Thoracic aorta (tissue), 2 donors: ENCODE results near the gene PLAA. TPM values are rescaled to one million over a fixed set of nuclear protein-coding genes. Genes with fewer than 3 reads are reported as not detected.
"Not testable (repeated sequence)": the region's sequence is repeated elsewhere in the genome, so short reads cannot be mapped to it uniquely, and the experiment has no call there.

Experiments used
- ATAC-seq: fragments of 150-250 bp; one replicate; pipeline ENCODE4 v1.8.0; 2017; ENCODE audit warnings: low read depth; ENCODE audit not compliant: insufficient number of reproducible peaks, low FRiP score
- DNase-seq: peaks from one replicate; pipeline ENCODE4 v3.0.0-alpha.2; 2020; ENCODE audit warnings: low spot score
- H3K27ac ChIP-seq, 2 donors: fragments of 200-600 bp; sonication (generic); 1 replicate in 1 of 2; 2 replicates in 1 of 2; pipeline ENCODE4 v1.5.1; 2016; ENCODE audit warnings: mild to moderate bottlenecking in 2 of 2, moderate library complexity in 2 of 2
- H3K27me3 ChIP-seq: fragments of 200-600 bp; sonication (generic); replicated peaks from 2 replicates; pipeline ENCODE4 v1.6.0; 2016; ENCODE audit warnings: mild to moderate bottlenecking; ENCODE audit not compliant: insufficient read depth
- H3K36me3 ChIP-seq: fragments of 200-600 bp; sonication (generic); one replicate; pipeline ENCODE4 v1.5.1; 2016
- H3K4me1 ChIP-seq, 2 donors: fragments of 200-600 bp; sonication (generic); 1 replicate in 1 of 2; 2 replicates in 1 of 2; pipeline versions ENCODE4 v1.5.1 to v1.6.0; 2016; ENCODE audit warnings: low read depth in 2 of 2, mild to moderate bottlenecking in 1 of 2; ENCODE audit not compliant: control insufficient read depth in 1 of 2
- H3K4me3 ChIP-seq: fragments of 200-600 bp; sonication (generic); 2 replicates; pipeline ENCODE4 v1.5.1; 2016; ENCODE audit warnings: mild to moderate bottlenecking
- H3K9me3 ChIP-seq: fragments of 200-600 bp; sonication (generic); 2 replicates; pipeline ENCODE4 v1.5.1; 2016
- total RNA-seq, 2 donors: library from RNA; depleted of rRNA; stranded (reverse); fragments of >200 nt; gene quantifications; one replicate each; pipeline versions ENCODE4 v1.1.0 to v1.2.3, GENCODE V29; 2016
- TF ChIP-seq, protein P1 (sequence below): fragments of 200-600 bp; sonication (generic); IDR thresholded peaks from one replicate; pipeline ENCODE4 v1.5.1; 2019; ENCODE audit warnings: antibody characterized with exemption

Gene PLAA
- total RNA-seq, 2 donors from 2014 or later: 33.2 to 34.1 TPM

GRCh38 chr9:26888271-26888670, 58.8 kb downstream of the PLAA start:
- H3K4me3 ChIP-seq: no peak overlapping the region
- H3K27me3 ChIP-seq: no peaks in the 10 kb centered on the region
- TF ChIP-seq, protein P1, sequence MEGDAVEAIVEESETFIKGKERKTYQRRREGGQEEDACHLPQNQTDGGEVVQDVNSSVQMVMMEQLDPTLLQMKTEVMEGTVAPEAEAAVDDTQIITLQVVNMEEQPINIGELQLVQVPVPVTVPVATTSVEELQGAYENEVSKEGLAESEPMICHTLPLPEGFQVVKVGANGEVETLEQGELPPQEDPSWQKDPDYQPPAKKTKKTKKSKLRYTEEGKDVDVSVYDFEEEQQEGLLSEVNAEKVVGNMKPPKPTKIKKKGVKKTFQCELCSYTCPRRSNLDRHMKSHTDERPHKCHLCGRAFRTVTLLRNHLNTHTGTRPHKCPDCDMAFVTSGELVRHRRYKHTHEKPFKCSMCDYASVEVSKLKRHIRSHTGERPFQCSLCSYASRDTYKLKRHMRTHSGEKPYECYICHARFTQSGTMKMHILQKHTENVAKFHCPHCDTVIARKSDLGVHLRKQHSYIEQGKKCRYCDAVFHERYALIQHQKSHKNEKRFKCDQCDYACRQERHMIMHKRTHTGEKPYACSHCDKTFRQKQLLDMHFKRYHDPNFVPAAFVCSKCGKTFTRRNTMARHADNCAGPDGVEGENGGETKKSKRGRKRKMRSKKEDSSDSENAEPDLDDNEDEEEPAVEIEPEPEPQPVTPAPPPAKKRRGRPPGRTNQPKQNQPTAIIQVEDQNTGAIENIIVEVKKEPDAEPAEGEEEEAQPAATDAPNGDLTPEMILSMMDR: no peak
- DNase-seq: no peak
- ATAC-seq: no peak
- no peaks in the 10 kb centered on the region for H3K36me3 ChIP-seq
- no peaks in the 10 kb centered on the region for H3K9me3 ChIP-seq
- H3K4me1 ChIP-seq: peaks cover 16 to 21% of the 10 kb centered on the region in 2 donors
- no peak overlapping the region for H3K27ac ChIP-seq

- Histone ChIP-seq H3K27ac (no peak overlapping the region), H3K36me3 (peaks cover 7% of the 10 kb centered on the region), H3K4me3 (no peak overlapping the region), H3K27me3 (no peaks in the 10 kb centered on the region), H3K4me1 (no peaks in the 10 kb centered on the region), H3K9me3 (no peaks in the 10 kb centered on the region)
- TF ChIP-seq, protein P1: no peak
- ATAC-seq (no peak), DNase-seq (no peak)
Measured at GRCh38 chr9:26882154-26882553, 64.9 kb downstream of the PLAA start.

- H3K4me3 ChIP-seq: no peak overlapping the region
- no peak overlapping the region for H3K27ac ChIP-seq
- peaks cover 7% of the 10 kb centered on the region for H3K36me3 ChIP-seq
- DNase-seq: no peak
- no peaks in the 10 kb centered on the region for H3K9me3 ChIP-seq
- H3K4me1 ChIP-seq: no peaks in the 10 kb centered on the region
- TF ChIP-seq, protein P1: no peak
- no peak for ATAC-seq
- no peaks in the 10 kb centered on the region for H3K27me3 ChIP-seq
Measured at GRCh38 chr9:26880262-26880661, 66.8 kb downstream of the PLAA start.

DNA sequence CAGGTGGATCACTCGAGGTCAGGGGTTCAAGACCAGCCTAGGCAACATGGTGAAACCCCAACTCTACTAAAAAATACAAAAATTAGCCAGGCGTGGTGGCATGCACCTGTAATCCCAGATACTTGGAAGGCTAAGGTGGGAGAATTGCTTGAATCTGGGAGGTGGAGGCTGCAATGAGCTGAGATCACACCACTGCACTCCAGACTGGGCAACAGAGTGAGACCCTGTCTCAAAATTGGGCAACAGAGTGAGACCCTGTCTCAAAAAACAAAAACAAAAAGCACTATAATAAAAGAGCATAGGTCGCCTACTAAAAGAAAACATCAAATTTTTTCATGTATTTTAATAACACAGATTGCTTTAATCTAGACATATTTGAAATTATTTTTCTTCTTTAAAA, 71.9 kb downstream of the PLAA start:
- not testable (repeated sequence) for H3K4me3 ChIP-seq, H3K27me3 ChIP-seq, H3K36me3 ChIP-seq, H3K27ac ChIP-seq, H3K9me3 ChIP-seq, ATAC-seq, H3K4me1 ChIP-seq, DNase-seq

DNA sequence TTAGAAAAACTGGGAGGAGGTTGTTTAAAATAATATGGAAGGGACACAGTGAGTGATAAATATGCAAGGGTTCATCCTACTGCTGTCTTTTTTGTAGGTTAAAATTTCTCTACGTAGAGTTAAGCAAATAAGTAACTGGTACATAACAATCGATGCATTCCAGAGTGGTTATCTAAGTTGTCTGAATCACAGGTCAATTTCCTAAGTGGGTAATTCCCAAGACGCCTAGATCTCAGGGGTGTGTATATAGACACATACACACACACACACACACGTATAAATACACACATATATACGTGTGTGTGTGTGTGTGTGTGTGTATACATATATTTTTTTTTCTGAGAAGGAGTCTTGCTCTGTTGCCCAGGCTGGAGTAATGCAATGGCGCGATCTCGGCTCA, 76.8 kb downstream of the PLAA start:
- no peak overlapping the region for H3K4me3 ChIP-seq
- TF ChIP-seq, protein P1: no peak
- no peak for ATAC-seq

DNA sequence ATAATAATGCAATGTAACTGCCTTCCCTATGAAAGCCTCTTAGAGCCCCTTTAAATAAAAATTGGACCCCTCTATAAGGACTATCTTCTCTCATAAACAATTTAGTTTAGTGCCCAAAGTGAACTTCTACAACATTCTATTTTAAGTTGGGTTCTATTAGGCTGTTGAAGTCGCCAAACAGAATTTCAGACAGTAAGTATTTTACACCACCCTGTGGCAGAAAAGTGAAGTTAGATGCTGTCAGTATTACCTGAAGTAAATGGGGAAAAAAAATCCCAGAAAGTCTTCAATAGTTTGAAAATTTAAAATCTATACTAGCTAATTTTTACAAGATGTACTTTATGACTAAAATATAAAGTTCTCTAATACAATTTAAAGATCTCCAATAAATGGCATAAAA, 84.0 kb downstream of the PLAA start:
- H3K27ac ChIP-seq: no peak overlapping the region
- H3K4me3 ChIP-seq: no peak overlapping the region
- DNase-seq: no peak
- TF ChIP-seq, protein P1: no peak
- H3K9me3 ChIP-seq: no peaks in the 10 kb centered on the region
- ATAC-seq: no peak
- H3K4me1 ChIP-seq: no peaks in the 10 kb centered on the region
- H3K36me3 ChIP-seq: peaks cover 14% of the 10 kb centered on the region
- H3K27me3 ChIP-seq: no peaks in the 10 kb centered on the region

More for the DNA sequence above, 76.8 kb downstream of the PLAA start:
- no peaks in the 10 kb centered on the region for H3K27me3 ChIP-seq
- DNase-seq: no peak
- H3K36me3 ChIP-seq: peaks cover 10% of the 10 kb centered on the region
- H3K9me3 ChIP-seq: no peaks in the 10 kb centered on the region
- no peak overlapping the region for H3K27ac ChIP-seq
- no peaks in the 10 kb centered on the region for H3K4me1 ChIP-seq
